ENCODE data around the gene C8G. TPM values are rescaled to one million over a fixed set of nuclear protein-coding genes. Genes with fewer than 3 reads are reported as not detected.

C8G gene
- total and polyA plus RNA-seq, 2 of the 13 experiments (the other 11 are each of a cell fraction or from before 2014, with no cell fraction given), result 4.9 to 12.8 TPM

GRCh38 chr9:136910901-136911245 lies 34.2 kb upstream of the C8G start:
- WGBS (ENCODE audit: low lambda C conversion rate), result 96% methylated on average over 12 of the region's 12 CpGs
- CTCF ChIA-PET (ENCODE audit: low intra/inter-chr PET ratio, low total read pairs), result no interaction called here
- no peak overlapping the region for H3K9ac ChIP-seq (ENCODE audit: insufficient read depth, low read depth, low read length)

GRCh38 chr9:136913701-136914438 lies 31.2 kb upstream of the C8G start:
- WGBS (ENCODE audit: low lambda C conversion rate), result 100% methylated on average over 12 of the region's 17 CpGs
- no peak for TF ChIP-seq ZNF383 (CRISPR knock-in tag; IDR thresholded peaks at IDR 0.05; ENCODE audit: borderline replicate concordance)
- TF ChIP-seq HNRNPUL1 (IDR thresholded peaks at IDR 0.05; ENCODE audit: low read depth, low read length), result no peak
- TF ChIP-seq ZNF644 (CRISPR knock-in tag; IDR thresholded peaks at IDR 0.05; ENCODE audit: low read depth), result no peak
- TF ChIP-seq ZNF572 (CRISPR knock-in tag; IDR thresholded peaks at IDR 0.05), result no peak
- TF ChIP-seq ZNF30 (CRISPR knock-in tag; IDR thresholded peaks at IDR 0.05), result no peak
- TF ChIP-seq PAF1 (CRISPR knock-in tag; IDR thresholded peaks at IDR 0.05), result no peak
- TF ChIP-seq ESRRA (CRISPR knock-in tag; IDR thresholded peaks at IDR 0.05; ENCODE audit: low read depth), result no peak
- no peak for TF ChIP-seq ZNF382 (CRISPR knock-in tag; IDR thresholded peaks at IDR 0.05; ENCODE audit: borderline replicate concordance)
- no peak for TF ChIP-seq PRDM15 (CRISPR knock-in tag; IDR thresholded peaks at IDR 0.05)
- TF ChIP-seq ATF2 (CRISPR knock-in tag; IDR thresholded peaks at IDR 0.05), result no peak
- TF ChIP-seq ZNF362 (CRISPR knock-in tag; IDR thresholded peaks at IDR 0.05; ENCODE audit: borderline replicate concordance), result no peak

More at GRCh38 chr9:136910901-136911245, 34.2 kb upstream of the C8G start:
- H3K4me2 ChIP-seq (ENCODE audit: low read depth, low read length), result no peak overlapping the region
- no peaks in the 10 kb centered on the region for H3K9me3 ChIP-seq (ENCODE audit: low read length)
- H3K27ac ChIP-seq (ENCODE audit: extremely low read length, insufficient read depth, low read length), result no peak overlapping the region
- peaks cover 27 to 65% of the 10 kb centered on the region in 2 experiments for H3K36me3 ChIP-seq (replicated peaks in 1 of 2; ENCODE audit: control insufficient read depth in 1 of 2, insufficient read depth in 2 of 2, low read length in 2 of 2)
- no peak overlapping the region for H3K4me3 ChIP-seq (replicated peaks in 1 of 3; ENCODE audit: insufficient read depth in 1 of 3, low read depth in 2 of 3, low read length in 3 of 3)
- no peak for TF ChIP-seq ZNF501 (CRISPR knock-in tag; IDR thresholded peaks at IDR 0.05)
- in situ Hi-C loops (cut with HindIII; ENCODE audit: extremely low pct_ligation_motif_present, low pct_unique_long_range_greater_than_20kb) (no loop called here), intact Hi-C loops (cut with micrococcal nuclease; ENCODE audit: unreplicated experiment) (no loop called here)
- H4K20me1 ChIP-seq (ENCODE audit: insufficient read depth, low read length), result no peaks in the 10 kb centered on the region
- ATAC-seq (peak; percentile 73), DNase-seq (ENCODE audit: low spot score) (no peak), FAIRE-seq (no peak)
- POLR2A ChIA-PET, result no interaction called here
- H3K27me3 ChIP-seq (ENCODE audit: control insufficient read depth in 1 of 2, insufficient read depth in 2 of 2, low read length in 2 of 2), result no peaks in the 10 kb centered on the region
- peaks cover under 1% of the 10 kb centered on the region for H3K79me2 ChIP-seq (ENCODE audit: insufficient read depth, low read length)
- BruUV-seq (replicated peaks), result no TSS peak
- H2AFZ ChIP-seq (ENCODE audit: low read length), result no peak overlapping the region
- H3K4me1 ChIP-seq (ENCODE audit: insufficient read depth, low read length), result no peaks in the 10 kb centered on the region

More at GRCh38 chr9:136913701-136914438, 31.2 kb upstream of the C8G start:
- POLR2A ChIA-PET, result interaction anchor here (1.7 kb wide), 1 partner anchor 28 kb away, joined by 4 read pairs; the partner anchor contains the start of gene TRAF2
- CTCF ChIA-PET (ENCODE audit: low intra/inter-chr PET ratio, low total read pairs), result no interaction called here
- FAIRE-seq (no peak), DNase-seq (ENCODE audit: low spot score) (no peak), ATAC-seq (no peak)
- H3K27ac ChIP-seq (ENCODE audit: extremely low read length, insufficient read depth, low read length), result no peak overlapping the region
- no peak overlapping the region for H3K4me2 ChIP-seq (ENCODE audit: low read depth, low read length)
- no TSS peak for BruUV-seq (replicated peaks)
- H3K4me1 ChIP-seq (ENCODE audit: insufficient read depth, low read length), result no peaks in the 10 kb centered on the region
- peaks cover 4% of the 10 kb centered on the region for H3K79me2 ChIP-seq (ENCODE audit: insufficient read depth, low read length)
- no peak overlapping the region for H2AFZ ChIP-seq (ENCODE audit: low read length)
- H3K27me3 ChIP-seq (ENCODE audit: control insufficient read depth in 1 of 2, insufficient read depth in 2 of 2, low read length in 2 of 2), result no peaks in the 10 kb centered on the region
- no peaks in the 10 kb centered on the region for H4K20me1 ChIP-seq (ENCODE audit: insufficient read depth, low read length)
- intact Hi-C loops (cut with micrococcal nuclease; ENCODE audit: unreplicated experiment) (no loop called here), in situ Hi-C loops (cut with HindIII; ENCODE audit: extremely low pct_ligation_motif_present, low pct_unique_long_range_greater_than_20kb) (no loop called here)
- H3K9me3 ChIP-seq (ENCODE audit: low read length), result no peaks in the 10 kb centered on the region
- H3K4me3 ChIP-seq (replicated peaks in 1 of 3; ENCODE audit: insufficient read depth in 1 of 3, low read depth in 2 of 3, low read length in 3 of 3), result no peak overlapping the region
- peaks cover 33 to 64% of the 10 kb centered on the region in 2 experiments for H3K36me3 ChIP-seq (replicated peaks in 1 of 2; ENCODE audit: control insufficient read depth in 1 of 2, insufficient read depth in 2 of 2, low read length in 2 of 2)
- H3K9ac ChIP-seq (ENCODE audit: insufficient read depth, low read depth, low read length), result no peak overlapping the region
